Neural cell (in vitro differentiated cells): ENCODE data around the gene FAM193A. TPM values are rescaled to one million over a fixed set of nuclear protein-coding genes. Genes with fewer than 3 reads are reported as not detected.

Experiments used
- H2AFZ ChIP-seq: fragments of 200-600, 300-800 bp; sonication (generic), shearing (Covaris generic); 2 replicates; pipeline ENCODE4 v1.6.0; 2014; ENCODE audit warnings: low read depth, mild to moderate bottlenecking, antibody characterized with exemption, low read length, moderate library complexity
- H3F3A ChIP-seq: fragments of 200-600 bp; shearing (Covaris generic); 2 replicates; pipeline ENCODE4 v1.6.1; 2016; ENCODE audit warnings: mild to moderate bottlenecking, moderate library complexity, mixed read lengths, antibody characterized with exemption, low read length; ENCODE audit not compliant: insufficient read depth, poor library complexity, severe bottlenecking
- H3K27ac ChIP-seq: fragments of 200-600, 300-800 bp; sonication (generic), shearing (Covaris generic); 2 replicates; pipeline ENCODE4 v1.5.1; 2014; ENCODE audit warnings: mild to moderate bottlenecking, low read length, moderate library complexity
- H3K27me3 ChIP-seq: fragments of 300-800, 200-600 bp; sonication (generic), shearing (Covaris generic); 2 replicates; pipeline ENCODE4 v1.6.0; 2014; ENCODE audit warnings: mild to moderate bottlenecking, low read depth, low read length, moderate library complexity; ENCODE audit not compliant: insufficient read depth
- H3K36me3 ChIP-seq: fragments of 300-800, 200-600 bp; sonication (generic), shearing (Covaris generic); 2 replicates; pipeline ENCODE4 v1.5.1; 2014; ENCODE audit warnings: mild to moderate bottlenecking, antibody characterized with exemption, low read length, moderate library complexity; ENCODE audit not compliant: insufficient read depth
- H3K4me2 ChIP-seq: fragments of 300-800, 200-600 bp; sonication (generic), shearing (Covaris generic); 2 replicates; pipeline ENCODE4 v1.6.0; 2014; ENCODE audit warnings: mild to moderate bottlenecking, low read length
- H3K4me3 ChIP-seq: fragments of 300-800, 200-600 bp; sonication (generic), shearing (Covaris generic); 2 replicates; pipeline ENCODE4 v1.5.1; 2014; ENCODE audit warnings: mild to moderate bottlenecking, low read length, moderate library complexity
- H3K79me2 ChIP-seq: fragments of 200-600 bp; shearing (Covaris generic); replicated peaks from 2 replicates; pipeline ENCODE4 v1.6.0; 2014; ENCODE audit warnings: mild to moderate bottlenecking, low read length, moderate library complexity; ENCODE audit not compliant: insufficient read depth
- H3K9ac ChIP-seq: fragments of 300-800, 200-600 bp; sonication (generic), shearing (Covaris generic); 2 replicates; pipeline ENCODE4 v1.6.1; 2016; ENCODE audit warnings: mild to moderate bottlenecking, low read length, mixed read lengths
- H3K9me2 ChIP-seq: fragments of 200-600 bp; shearing (Covaris generic); 2 replicates; pipeline ENCODE4 v1.6.1; 2016; ENCODE audit warnings: mild to moderate bottlenecking, low read length, mixed read lengths; ENCODE audit not compliant: insufficient read depth
- H3K9me3 ChIP-seq: fragments of 200-600, 300-800 bp; sonication (generic), shearing (Covaris generic); 2 replicates; pipeline ENCODE4 v1.6.1; 2016; ENCODE audit warnings: mild to moderate bottlenecking, mixed run types, low read length, moderate library complexity, mixed read lengths
- H4K20me1 ChIP-seq: fragments of 200-600 bp; shearing (Covaris generic); 2 replicates; pipeline ENCODE4 v1.6.1; 2016; ENCODE audit warnings: mild to moderate bottlenecking, mixed run types; ENCODE audit not compliant: insufficient read depth
- CTCF ChIP-seq: fragments of 450-650 bp; IDR thresholded peaks from 2 replicates; pipeline ENCODE4 v1.5.1; 2014; ENCODE audit warnings: antibody characterized with exemption, mild to moderate bottlenecking, moderate library complexity; ENCODE audit not compliant: poor library complexity, severe bottlenecking
- EP300 ChIP-seq: fragments of 450-650 bp; conservative IDR thresholded peaks from 2 replicates; pipeline ENCODE4 v1.6.1; 2014; ENCODE audit warnings: antibody characterized with exemption, mild to moderate bottlenecking, moderate library complexity; ENCODE audit not compliant: poor library complexity, severe bottlenecking
- EZH2 ChIP-seq: fragments of 200-600, 300-800 bp; shearing (Covaris generic), sonication (generic); IDR thresholded peaks from 2 replicates; pipeline ENCODE4 v1.6.1; 2014; ENCODE audit warnings: antibody characterized with exemption, low read length, borderline replicate concordance, mild to moderate bottlenecking; ENCODE audit not compliant: insufficient read depth, poor library complexity, severe bottlenecking
- MXI1 ChIP-seq: fragments of 450-650 bp; conservative IDR thresholded peaks from 2 replicates; pipeline ENCODE4 v1.6.1; 2014; ENCODE audit warnings: antibody characterized with exemption, mild to moderate bottlenecking; ENCODE audit not compliant: poor library complexity, severe bottlenecking
- POLR2AphosphoS5 ChIP-seq: IDR thresholded peaks from 2 replicates; pipeline ENCODE4 v1.6.1; 2012
- RAD21 ChIP-seq: fragments of 450-650 bp; conservative IDR thresholded peaks from 2 replicates; pipeline ENCODE4 v1.6.1; 2014; ENCODE audit warnings: antibody characterized with exemption, mild to moderate bottlenecking, moderate library complexity
- REST ChIP-seq: IDR thresholded peaks from 2 replicates; pipeline ENCODE4 v1.6.1; 2012; ENCODE audit warnings: borderline replicate concordance
- SMC3 ChIP-seq: fragments of 450-650 bp; conservative IDR thresholded peaks from 2 replicates; pipeline ENCODE4 v1.6.1; 2014; ENCODE audit warnings: antibody characterized with exemption, mild to moderate bottlenecking, moderate library complexity; ENCODE audit not compliant: poor library complexity
- TAF1 ChIP-seq: IDR thresholded peaks from 2 replicates; pipeline ENCODE4 v1.6.1; 2012; ENCODE audit warnings: low read depth
- polyA plus RNA-seq: library from polyadenylated mRNA; depleted of rRNA; stranded (reverse); fragments of >200 nt; gene quantifications from 2 replicates; pipeline ENCODE4 v1.2.3, GENCODE V29; 2014

Gene FAM193A
- polyA plus RNA-seq, 1 donor from 2014 or later: 11.6 TPM

GRCh38 chr4:2651998-2652397, 115.6 kb downstream of the FAM193A start:
- no peaks in the 10 kb centered on the region for H3F3A ChIP-seq
- no peak overlapping the region for H3K4me2 ChIP-seq
- H3K36me3 ChIP-seq: peaks cover 12% of the 10 kb centered on the region
- no peak overlapping the region for H3K27ac ChIP-seq
- no peaks in the 10 kb centered on the region for H3K79me2 ChIP-seq
- H4K20me1 ChIP-seq: no peaks in the 10 kb centered on the region
- no peaks in the 10 kb centered on the region for H3K9me2 ChIP-seq
- H3K9ac ChIP-seq: no peak overlapping the region
- H3K4me3 ChIP-seq: no peak overlapping the region
- no peak overlapping the region for H2AFZ ChIP-seq
- no peak for TF ChIP-seq MXI1
- no peak for TF ChIP-seq EP300
- no peak for TF ChIP-seq REST
- TF ChIP-seq CTCF: no peak
- H3K27me3 ChIP-seq: no peaks in the 10 kb centered on the region
- H3K9me3 ChIP-seq: no peaks in the 10 kb centered on the region

GRCh38 chr4:2652415-2653160, 116.1 kb downstream of the FAM193A start:
- no peaks in the 10 kb centered on the region for H3K79me2 ChIP-seq
- H3F3A ChIP-seq: no peaks in the 10 kb centered on the region
- no peak overlapping the region for H3K4me3 ChIP-seq
- no peak for TF ChIP-seq EP300
- no peak for TF ChIP-seq EZH2
- no peak for TF ChIP-seq CTCF
- no peak for TF ChIP-seq REST
- TF ChIP-seq POLR2AphosphoS5: no peak
- no peak for TF ChIP-seq SMC3
- no peak for TF ChIP-seq TAF1
- no peak for TF ChIP-seq MXI1
- TF ChIP-seq RAD21: no peak
- no peak overlapping the region for H3K4me2 ChIP-seq
- no peak overlapping the region for H2AFZ ChIP-seq
- H3K36me3 ChIP-seq: peaks cover 16% of the 10 kb centered on the region
- H3K9me2 ChIP-seq: no peaks in the 10 kb centered on the region
- H3K9ac ChIP-seq: no peak overlapping the region
- no peaks in the 10 kb centered on the region for H4K20me1 ChIP-seq
- no peaks in the 10 kb centered on the region for H3K9me3 ChIP-seq
- H3K27me3 ChIP-seq: no peaks in the 10 kb centered on the region
- no peak overlapping the region for H3K27ac ChIP-seq
